Nephron (organoid): Measurements from ENCODE around the gene CAPN15.

Source experiments
- H3K27ac Mint-ChIP-seq, 3 experiments: 2 replicates each; pipeline ENCODE4 v1.8.0; 2020; ENCODE audit warnings: mixed read lengths in 3 of 3, mild to moderate bottlenecking in 2 of 3, moderate library complexity in 1 of 3
- H3K27me3 Mint-ChIP-seq: 2 replicates; pipeline ENCODE4 v1.8.0; 2021; ENCODE audit warnings: low read depth, mild to moderate bottlenecking, moderate library complexity, mixed read lengths
- H3K36me3 Mint-ChIP-seq: 2 replicates; pipeline ENCODE4 v1.8.0; 2020; ENCODE audit warnings: low read depth, mixed read lengths
- H3K4me1 Mint-ChIP-seq: 2 replicates; pipeline ENCODE4 v1.8.0; 2020; ENCODE audit warnings: mixed read lengths
- H3K4me3 Mint-ChIP-seq, 3 experiments: 2 replicates each; pipeline ENCODE4 v1.8.0; 2020; ENCODE audit warnings: mild to moderate bottlenecking in 3 of 3, mixed read lengths in 3 of 3, moderate library complexity in 2 of 3
- H3K9me3 Mint-ChIP-seq: 2 replicates; pipeline ENCODE4 v1.8.0; 2020; ENCODE audit warnings: mixed read lengths
- CTCF ChIP-seq, 3 experiments: fragments of 200-600 bp; sonication (generic); IDR thresholded peaks; one replicate each; pipeline ENCODE4 v1.5.0; 2021; ENCODE audit warnings: antibody characterized with exemption in 3 of 3; ENCODE audit not compliant: unreplicated experiment in 3 of 3

CAPN15 gene

GRCh38 chr16:499924-500323 lies 27.6 kb upstream of the CAPN15 start:
- no peak overlapping the region for H3K27ac Mint-ChIP-seq
- H3K4me3 Mint-ChIP-seq: no peak overlapping the region
- peaks cover 6% of the 10 kb centered on the region for H3K4me1 Mint-ChIP-seq
- H3K36me3 Mint-ChIP-seq: peaks cover 28% of the 10 kb centered on the region
- peaks cover 3% of the 10 kb centered on the region for H3K27me3 Mint-ChIP-seq
- TF ChIP-seq CTCF (IDR thresholded peaks at IDR 0.05; ENCODE audit: unreplicated experiment in 3 of 3): no peak
- no peaks in the 10 kb centered on the region for H3K9me3 Mint-ChIP-seq

GRCh38 chr16:500709-501108 lies 26.8 kb upstream of the CAPN15 start:
- Mint-ChIP-seq H3K27me3 (peaks cover 3% of the 10 kb centered on the region), H3K36me3 (peaks cover 26% of the 10 kb centered on the region), H3K4me1 (peaks cover 6% of the 10 kb centered on the region), H3K27ac (no peak overlapping the region), H3K9me3 (no peaks in the 10 kb centered on the region), H3K4me3 (no peak overlapping the region)
- no peak for TF ChIP-seq CTCF (IDR thresholded peaks at IDR 0.05; ENCODE audit: unreplicated experiment in 3 of 3)

GRCh38 chr16:502179-502943 lies 25.2 kb upstream of the CAPN15 start:
- H3K27ac Mint-ChIP-seq: peak overlapping the region in 1 of 3 experiments; percentile 85
- no peak overlapping the region for H3K4me3 Mint-ChIP-seq
- H3K27me3 Mint-ChIP-seq: no peaks in the 10 kb centered on the region
- H3K9me3 Mint-ChIP-seq: no peaks in the 10 kb centered on the region
- H3K4me1 Mint-ChIP-seq: peaks cover 4% of the 10 kb centered on the region
- H3K36me3 Mint-ChIP-seq: peaks cover 19% of the 10 kb centered on the region
- no peak for TF ChIP-seq CTCF (IDR thresholded peaks at IDR 0.05; ENCODE audit: unreplicated experiment in 3 of 3)

GRCh38 chr16:503150-504071 lies 24.1 kb upstream of the CAPN15 start:
- Mint-ChIP-seq H3K27ac (peak overlapping the region in 1 of 3 experiments; percentile 85), H3K9me3 (no peaks in the 10 kb centered on the region), H3K4me3 (no peak overlapping the region), H3K4me1 (peaks cover 8% of the 10 kb centered on the region), H3K36me3 (peaks cover 16% of the 10 kb centered on the region), H3K27me3 (no peaks in the 10 kb centered on the region)
- TF ChIP-seq CTCF (IDR thresholded peaks at IDR 0.05; ENCODE audit: unreplicated experiment in 3 of 3): no peak

- peaks cover 21% of the 10 kb centered on the region for H3K36me3 Mint-ChIP-seq
- no peak for TF ChIP-seq CTCF (IDR thresholded peaks at IDR 0.05; ENCODE audit: unreplicated experiment in 3 of 3)
- peaks cover 13% of the 10 kb centered on the region for H3K4me1 Mint-ChIP-seq
- no peak overlapping the region for H3K27ac Mint-ChIP-seq
- no peaks in the 10 kb centered on the region for H3K9me3 Mint-ChIP-seq
- H3K4me3 Mint-ChIP-seq: no peak overlapping the region
- no peaks in the 10 kb centered on the region for H3K27me3 Mint-ChIP-seq
These were observed 21.9 kb upstream of the CAPN15 start for GRCh38 chr16:505479-506245.
